GM21526 (cell line): ENCODE data around the gene KCTD3.

Source experiments
- ATAC-seq: cut with Tn5 transposase; IDR thresholded peaks from one replicate; pipeline ENCODE4 v1.9.1; 2021; ENCODE audit warnings: moderate library complexity; ENCODE audit not compliant: unreplicated experiment, low FRiP score

Gene KCTD3

DNA sequence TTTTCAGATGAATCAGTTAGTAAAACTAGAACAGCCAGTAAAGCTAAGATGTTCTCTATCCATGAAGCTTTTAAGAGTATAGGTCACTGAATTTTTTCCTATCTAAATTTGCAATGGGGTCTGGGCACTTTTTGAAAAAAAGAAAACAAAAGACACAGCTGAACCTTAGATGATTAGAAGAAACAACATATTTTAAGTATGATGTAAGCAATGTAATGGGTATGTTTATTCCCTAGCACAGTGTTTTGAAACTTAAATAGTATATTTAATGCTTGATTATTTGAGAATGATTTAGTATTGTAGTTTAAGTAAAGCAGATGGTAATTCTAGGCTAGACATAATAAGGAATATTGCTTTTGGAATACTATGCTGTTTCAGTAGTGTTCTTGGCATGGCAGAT is 36.2 kb downstream of the KCTD3 start:
- no peak for ATAC-seq

DNA sequence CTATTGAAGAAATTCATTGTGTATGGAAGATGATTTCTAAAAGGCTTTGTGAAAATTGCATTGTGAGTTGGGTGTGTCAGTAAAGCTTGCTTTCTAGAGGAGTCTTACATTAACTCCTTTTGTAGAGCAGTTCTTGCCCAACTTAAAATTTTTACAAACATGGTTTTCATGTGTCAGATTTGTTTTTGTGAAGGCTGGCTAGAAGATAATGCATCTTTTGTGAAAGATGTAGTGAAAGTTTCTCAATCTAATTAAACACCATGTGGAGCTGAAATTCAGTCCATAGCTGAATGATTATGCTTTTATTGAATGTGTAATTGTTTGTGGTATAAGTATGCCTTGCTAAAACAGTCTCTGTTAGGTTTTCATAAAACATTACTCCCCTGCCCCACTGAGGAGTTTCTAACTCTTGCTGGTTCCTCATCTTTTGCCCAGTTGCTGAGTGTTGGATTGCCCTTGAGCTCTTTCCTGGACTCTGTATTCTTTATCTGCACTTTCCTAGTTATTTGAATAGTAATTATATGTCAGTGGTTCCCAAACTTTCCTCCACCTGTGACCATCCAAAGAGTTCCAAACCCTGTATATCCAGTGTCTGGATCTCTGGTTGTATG is 38.0 kb downstream of the KCTD3 start:
- no peak for ATAC-seq

DNA sequence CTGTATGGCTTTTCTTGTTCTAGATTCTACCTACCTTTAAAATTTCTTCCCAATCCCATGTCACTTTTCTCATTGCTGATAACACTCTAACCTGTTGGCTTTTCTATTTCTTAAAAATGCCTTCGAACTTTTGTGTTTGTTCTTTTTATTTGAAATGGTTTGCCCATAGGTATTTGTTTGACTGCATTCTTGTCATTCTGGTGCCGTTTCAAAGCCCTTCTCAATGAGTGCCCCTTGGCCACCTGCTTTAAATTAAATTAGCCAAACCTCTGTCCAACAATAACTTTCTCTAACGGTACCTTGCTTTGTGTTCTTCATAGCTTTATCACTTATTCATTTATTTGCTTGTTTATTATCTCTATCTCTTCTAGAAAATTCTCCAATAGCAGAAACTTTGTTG is 38.9 kb downstream of the KCTD3 start:
- ATAC-seq: no peak

DNA sequence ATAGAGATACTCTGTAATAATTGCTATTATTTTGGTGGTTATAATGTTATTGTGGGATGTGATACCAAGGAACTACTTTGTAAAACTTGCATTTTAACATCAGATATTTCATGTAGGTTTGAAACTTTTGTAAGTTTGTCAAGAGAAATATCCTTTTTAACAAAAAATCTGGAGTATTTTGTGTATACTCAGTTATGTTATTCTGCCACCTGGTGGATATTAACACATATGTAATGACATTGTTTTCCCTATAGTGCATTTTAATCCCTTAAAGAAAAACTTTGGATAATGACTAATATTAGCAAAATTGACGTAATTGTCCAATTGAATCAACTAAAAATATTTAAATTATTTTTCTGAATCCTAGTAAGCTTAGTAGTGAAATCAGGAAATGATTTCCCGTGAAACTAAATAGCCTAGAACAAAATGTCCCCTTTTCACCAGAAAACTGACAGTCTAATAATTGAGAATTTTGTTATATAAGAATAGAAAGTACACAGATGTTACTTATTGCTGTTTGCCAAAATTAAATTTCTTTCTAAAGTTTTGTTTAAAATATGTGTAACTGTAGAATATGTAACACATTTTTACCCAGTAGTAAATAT is 39.6 kb downstream of the KCTD3 start:
- ATAC-seq: no peak

DNA sequence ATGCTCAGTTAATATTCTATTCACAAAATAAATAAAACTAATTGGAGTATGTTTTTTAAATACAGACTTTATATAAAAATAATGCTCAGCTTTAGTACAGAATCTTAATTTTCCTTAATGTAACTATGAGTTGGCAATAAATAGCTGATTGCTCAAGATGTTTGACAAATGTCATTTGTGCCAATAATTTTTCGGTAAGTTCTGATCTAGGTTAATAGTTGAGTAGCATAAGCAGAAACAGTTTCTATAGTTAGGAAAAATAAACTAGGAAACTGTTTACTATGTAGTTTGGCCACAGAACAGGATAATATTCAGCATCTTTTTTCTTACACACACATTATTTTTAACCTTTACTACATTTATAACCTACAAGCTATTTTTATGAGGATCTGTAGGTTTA is 40.3 kb downstream of the KCTD3 start:
- ATAC-seq: no peak

DNA sequence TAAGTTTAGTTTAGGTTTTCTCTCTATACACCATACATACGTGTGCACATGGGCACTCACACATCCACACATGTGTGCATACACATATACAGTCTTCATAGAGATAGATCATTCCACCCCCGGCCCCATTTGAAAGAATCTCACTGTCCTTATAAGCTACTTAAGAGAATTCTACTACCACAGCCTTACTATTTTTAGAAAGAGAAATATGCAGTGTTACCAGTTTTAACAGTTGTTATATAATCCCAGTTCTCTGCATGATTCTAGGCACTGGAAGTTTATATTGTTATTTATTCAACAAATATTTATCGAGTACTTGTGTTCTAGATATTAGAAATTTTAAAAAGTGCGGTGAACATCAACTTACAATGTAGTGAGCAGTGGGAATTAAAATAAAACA is 41.5 kb downstream of the KCTD3 start:
- no peak for ATAC-seq

DNA sequence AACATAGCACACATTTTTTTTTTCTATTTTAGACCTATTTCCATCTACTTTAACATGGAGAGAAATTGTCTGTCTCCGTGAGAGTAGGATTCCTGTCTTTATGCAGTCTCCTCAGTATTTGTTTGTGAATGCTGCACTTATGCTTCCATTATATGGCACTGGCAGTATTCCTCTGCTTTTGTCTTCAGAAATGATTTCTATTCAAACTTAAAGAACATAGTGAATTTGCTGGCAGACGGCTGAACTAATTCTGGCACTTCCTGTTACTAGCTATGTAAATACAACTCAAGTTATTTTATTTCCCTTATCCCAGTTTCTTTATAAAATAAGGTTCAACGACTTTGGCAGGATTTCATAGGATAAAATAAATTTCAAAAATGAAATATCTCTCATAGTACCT is 45.3 kb downstream of the KCTD3 start:
- no peak for ATAC-seq

DNA sequence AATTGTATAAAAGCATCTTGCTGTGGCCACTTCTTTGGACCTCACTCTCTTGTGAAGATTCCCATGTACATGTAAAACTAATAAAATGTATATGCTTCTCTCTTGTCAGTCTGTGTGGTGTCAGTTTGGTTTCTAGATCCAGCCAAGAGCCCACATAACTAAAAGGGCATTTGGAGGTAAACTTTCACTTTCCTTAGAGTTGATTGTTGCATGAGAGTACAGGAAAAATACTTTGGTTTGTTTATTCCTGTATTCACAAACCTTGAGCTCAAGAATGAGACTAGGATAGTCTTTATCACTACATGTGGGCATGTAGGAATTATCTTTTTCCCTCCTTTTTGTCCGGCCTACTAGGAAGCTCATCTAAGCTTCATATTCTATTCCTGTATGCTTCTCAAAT is 50.9 kb downstream of the KCTD3 start:
- ATAC-seq: no peak

DNA sequence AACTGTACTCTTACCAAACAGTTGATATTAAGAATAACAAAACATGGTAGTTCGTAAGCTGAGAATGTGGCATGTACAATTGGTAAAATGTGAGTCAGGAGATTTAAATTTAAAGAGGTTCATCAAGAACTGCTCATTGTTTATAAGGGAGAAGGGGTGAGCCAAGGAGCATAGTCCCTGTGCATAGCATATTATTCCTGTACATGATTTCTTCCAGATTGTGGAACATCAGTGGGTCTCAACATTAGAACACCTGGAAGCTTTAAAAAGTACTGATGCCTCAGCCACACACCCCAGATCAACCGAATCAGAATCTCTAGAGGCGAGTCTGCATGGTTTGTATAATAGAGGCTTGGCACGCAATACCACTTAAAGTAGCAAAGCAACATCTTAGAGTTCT is 56.1 kb downstream of the KCTD3 start:
- no peak for ATAC-seq

DNA sequence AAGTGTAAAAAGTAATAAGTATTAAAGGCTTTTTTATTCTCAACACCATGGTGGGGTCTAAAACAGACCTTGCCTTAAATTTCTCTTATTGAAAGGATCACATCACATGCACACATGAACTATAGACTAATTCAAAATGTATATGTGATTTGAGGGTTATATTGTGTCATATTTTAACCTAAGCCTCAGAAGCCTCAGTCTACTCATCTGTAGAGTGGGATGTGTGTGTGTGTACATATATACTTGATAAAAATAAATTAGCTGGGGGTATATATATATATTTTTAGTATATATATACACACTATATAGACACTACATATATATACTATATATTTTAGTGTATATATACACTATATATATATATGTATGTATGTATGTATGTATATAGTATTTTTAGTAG is 58.8 kb downstream of the KCTD3 start:
- no peak for ATAC-seq

DNA sequence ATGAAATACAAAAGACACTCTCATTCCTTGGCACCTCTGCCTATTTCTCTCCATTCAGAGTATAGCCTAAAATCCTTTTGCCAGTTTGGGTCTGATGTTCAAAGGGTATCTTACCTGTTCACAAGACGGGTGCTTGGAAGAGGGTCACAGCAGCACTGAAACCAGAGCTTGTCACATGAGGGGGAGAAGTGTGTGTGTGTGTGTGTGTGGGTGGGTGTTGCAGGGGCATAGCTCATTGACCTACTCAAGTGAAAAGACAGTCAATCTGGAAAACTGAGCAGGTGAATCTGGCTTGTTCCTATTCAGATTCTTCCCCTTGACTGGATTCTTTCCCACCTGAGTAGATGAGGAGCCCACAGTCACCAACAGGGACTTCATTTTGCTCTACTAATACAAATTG is 63.9 kb downstream of the KCTD3 start:
- no peak for ATAC-seq

DNA sequence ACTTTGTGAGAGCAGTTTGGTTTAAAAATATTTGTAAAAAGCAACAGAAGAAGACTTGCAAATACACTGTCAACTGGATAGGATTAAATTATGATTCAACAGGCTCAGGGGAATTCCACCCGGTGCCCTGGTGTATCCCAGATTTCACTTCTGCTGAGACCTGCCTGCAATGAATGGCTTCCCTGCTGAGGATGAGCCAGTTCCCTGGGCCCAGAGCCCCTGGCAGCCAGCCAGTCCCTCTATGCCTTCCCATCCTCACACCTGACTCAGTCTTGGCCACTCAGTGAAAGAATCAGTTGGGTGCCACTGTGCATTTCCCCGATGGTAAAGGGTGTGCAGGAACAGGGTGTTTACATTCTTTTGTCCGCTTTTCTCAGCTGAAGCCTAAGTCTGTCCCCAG is 64.4 kb downstream of the KCTD3 start:
- no peak for ATAC-seq

DNA sequence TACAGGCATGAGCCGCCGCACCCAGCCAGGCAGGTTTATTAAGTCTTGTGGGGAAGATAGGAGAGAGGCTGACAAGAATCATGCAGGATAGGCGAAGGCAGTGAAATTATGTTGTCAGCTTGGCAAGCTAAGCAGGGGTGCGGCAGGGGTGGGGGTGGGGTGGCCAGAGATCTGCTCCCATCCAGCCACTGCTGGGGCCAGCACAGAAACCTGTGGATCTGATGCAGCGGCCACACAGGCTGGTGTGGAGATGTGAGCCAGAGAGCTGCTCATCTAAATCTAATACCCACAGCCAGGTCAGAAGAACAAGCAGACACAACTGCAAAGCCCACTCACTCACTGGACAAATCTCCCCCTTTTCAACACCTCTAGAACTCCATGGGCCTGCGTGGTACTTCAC is 68.7 kb downstream of the KCTD3 start:
- no peak for ATAC-seq

DNA sequence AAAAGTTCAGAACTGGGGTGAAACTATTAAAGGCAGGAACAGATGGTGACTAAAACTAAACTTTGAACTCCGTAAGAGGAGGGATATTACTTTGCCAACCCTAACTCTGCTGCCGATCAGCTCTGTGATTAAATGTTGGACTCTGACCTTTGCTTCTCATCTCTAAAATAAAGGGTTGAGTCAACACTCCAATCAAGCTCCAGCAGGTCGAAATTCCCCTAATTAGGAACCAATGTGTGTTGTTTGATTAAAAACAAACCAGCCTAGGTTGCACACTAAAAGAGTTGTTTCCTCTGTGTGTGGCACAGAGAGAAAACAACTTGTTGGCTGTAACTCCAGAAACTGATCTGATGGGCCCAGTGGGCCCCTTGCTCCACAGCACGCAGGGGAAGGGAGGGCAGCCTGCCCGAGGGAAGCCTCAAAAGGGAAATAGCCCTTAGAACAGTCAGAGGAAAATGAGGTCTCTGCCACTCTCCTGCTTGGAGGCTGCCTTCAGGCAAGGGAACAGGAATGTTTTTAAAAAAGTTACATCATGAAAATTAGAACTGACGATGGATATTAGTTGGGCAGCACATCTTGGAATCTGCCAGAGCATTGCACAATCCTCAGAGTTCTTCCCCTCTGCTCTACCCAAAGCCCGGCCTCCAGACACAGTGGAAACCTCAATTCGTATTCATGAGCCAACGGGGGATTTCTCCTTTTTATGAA is 69.3 kb downstream of the KCTD3 start:
- ATAC-seq: no peak

DNA sequence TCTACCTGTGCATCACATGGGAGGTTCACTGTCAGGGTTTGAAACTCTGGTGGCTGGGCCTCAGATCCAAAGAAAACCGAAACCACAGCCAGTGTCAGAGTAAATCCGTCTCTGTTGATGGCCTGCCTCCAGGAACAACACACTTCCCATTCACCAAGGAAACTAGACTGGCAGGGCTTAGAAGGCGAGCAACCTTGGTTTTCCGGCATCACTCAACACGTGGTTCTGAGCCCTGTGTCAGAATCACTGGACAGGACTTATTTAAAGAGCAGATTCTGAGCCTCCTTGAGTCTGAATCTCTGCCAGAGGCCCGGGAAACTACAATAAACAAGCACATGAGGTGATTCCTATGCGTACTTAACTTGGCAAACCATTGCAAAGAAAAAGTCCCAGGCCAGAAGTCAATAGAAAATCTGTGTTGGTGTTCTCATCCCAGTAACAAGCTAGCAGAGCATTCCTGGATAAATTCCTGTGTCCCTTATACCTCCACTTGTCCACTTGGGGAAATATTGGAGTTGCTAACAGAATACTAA is 70.0 kb downstream of the KCTD3 start:
- ATAC-seq: no peak

DNA sequence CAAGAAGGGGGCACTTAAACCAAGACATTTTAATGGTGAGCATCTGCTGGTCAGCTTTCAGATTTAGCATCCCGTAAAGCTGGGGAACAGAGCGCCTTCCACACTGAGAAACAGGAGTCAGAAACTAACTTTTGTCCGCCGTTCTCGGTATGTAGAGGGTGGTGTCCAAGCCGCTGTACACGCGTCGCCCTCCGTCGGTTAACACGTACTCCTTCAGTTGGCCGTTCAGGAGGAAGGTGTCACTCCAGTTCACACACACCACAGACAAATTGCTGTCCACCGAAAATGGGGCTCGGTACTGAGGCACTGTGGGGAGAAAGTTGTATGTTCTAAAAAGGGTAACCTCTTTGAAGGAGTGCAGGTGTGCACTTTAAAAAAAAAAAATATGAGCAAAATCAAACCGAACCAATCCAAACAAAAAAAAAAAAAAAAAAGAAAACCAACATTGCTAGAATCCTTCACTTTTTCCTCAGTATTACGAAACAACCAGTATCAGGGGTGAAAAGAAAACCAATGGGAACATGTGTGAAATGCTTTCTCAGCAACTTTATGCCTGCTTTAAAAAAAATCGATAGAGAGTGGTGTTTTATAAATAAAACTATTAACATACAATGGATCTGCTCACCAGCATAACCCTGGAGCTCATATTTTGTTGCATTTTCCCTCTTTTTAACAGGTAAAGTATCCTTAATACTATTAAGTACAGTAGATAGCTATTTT is 73.5 kb downstream of the KCTD3 start:
- ATAC-seq: no peak

DNA sequence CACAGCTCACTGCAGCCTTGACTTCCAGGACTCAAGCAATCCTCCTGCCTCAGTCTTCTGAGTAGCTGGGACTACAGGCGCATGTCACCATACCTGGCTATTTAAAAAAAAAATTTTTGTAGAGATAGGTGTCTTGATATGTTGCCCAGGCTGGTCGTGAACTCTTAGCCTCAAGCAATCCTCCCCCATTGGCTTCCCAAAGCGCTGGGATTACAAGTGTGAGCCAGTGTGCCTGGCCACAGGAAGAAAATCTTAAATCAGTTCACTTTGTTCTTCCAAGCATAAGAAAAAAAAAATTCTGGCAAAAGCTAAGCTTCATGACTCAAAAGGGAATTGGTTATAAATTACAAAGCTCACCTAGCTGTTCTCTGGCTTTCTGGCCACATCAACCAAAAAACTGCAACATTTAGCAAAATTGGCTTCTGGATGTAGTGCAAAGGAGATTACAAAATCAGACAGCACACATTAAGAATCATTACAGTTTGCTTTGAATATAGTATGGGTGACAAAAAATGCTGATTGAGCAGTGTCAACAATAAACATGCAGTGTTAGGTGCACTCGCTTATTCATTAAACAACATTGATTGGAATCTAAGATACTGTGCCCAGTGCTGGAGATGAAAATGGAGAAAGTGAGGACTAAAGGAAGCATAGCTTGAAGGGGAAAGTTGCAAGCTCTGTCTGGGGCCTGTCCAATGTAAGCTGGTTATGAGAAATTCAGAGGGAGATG is 76.7 kb downstream of the KCTD3 start:
- no peak for ATAC-seq

DNA sequence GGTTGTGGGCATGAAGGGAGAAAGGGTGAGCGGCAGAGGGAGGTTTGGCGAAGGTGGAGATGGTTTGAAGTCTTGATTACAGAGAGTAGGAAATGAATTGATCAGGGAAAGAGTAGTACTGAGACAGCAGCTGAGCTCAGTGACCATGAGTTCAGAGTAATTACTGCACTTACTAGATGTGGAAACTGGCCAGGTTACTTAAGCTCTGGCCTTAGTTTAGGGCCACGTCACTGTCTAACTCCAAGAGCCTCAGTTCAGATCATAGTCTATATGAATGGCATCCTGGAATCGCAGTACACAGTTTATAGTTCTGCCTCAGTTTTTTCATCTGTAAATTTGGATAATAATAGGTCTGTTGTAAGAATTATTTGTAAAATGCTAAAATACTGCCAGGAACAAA is 78.1 kb downstream of the KCTD3 start:
- no peak for ATAC-seq

DNA sequence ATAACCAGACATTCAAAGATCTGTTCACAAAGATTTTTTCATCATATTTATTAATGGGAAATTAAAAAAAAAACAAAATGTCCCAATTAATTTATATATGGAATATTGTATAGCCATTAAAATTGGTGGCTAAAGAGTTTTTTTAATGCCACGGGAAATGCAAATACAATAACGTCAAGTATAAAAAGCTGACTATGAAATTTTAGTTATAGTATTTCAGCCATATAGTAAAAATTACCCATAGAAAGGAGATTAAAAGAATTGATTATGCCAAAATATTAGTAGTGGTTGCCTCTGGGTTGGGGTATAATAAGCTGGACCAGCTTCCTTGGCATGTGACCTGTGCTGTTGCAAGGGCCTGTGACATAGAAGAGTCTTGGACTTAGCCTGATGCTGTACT is 78.8 kb downstream of the KCTD3 start:
- ATAC-seq: no peak

DNA sequence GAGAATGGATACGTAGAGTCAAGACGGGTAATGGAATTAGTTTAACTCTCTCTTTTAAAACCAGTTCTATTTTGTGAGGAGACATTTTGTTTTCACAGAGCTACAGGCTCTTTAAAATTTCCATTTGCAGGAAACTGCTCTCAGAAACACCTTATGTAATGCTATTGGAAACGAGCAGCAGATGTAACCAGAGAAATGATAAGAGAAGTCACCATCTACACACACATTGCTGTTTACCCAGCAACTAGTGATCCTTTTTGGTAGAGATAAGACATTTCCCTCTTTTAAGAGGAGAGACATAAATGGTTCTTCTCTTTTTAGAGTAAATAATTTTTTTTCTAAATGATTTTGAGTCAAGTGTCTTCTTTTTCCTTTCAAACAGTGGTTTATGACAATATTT is 80.6 kb downstream of the KCTD3 start:
- ATAC-seq: no peak

DNA sequence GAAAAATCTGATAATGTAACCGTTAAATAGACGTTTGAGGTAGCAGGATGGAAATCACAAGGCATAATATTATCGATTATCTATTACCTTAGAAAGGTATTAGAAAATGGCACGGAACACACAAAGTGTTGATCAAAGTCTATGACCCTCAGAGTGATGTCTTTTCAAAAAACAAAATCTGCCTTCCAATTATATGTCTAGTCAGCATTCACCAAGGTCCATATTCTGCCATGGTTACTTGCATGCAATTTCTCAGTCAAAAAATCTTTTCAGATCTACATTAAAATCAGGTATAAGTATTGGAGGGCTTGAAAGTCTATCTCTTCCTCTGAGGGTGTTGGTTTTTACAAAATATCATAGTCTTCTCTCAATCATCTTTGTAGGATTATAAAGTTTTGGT is 81.9 kb downstream of the KCTD3 start:
- ATAC-seq: no peak
